ENCODE data around the gene PAX6. TPM values are rescaled to one million over a fixed set of nuclear protein-coding genes. Genes with fewer than 3 reads are reported as not detected.

PAX6 gene
- total RNA-seq, 2 donors from 2014 or later: 5.4 to 6.8 TPM

GRCh38 chr11:31845331-31845730, 34.2 kb upstream of the PAX6 start:
- peaks cover 15% of the 10 kb centered on the region for H3K27me3 Mint-ChIP-seq (ENCODE audit: insufficient read depth)
- Histone ChIP-seq H3K9me3 (ENCODE audit: control insufficient read depth, low read length) (no peaks in the 10 kb centered on the region), H3K4me1 (ENCODE audit: control insufficient read depth, insufficient read depth, low read length) (peaks cover 5% of the 10 kb centered on the region), H3K4me3 (ENCODE audit: low read length) (no peak overlapping the region), H3K27ac (ENCODE audit: low read depth, low read length) (no peak overlapping the region), H3K9ac (ENCODE audit: extremely low read depth, low read length, poor library complexity, severe bottlenecking) (no peak overlapping the region), H3K36me3 (ENCODE audit: control insufficient read depth, insufficient read depth, low read length) (no peaks in the 10 kb centered on the region), H3K27me3 (ENCODE audit: control insufficient read depth, insufficient read depth, low read length, poor library complexity, severe bottlenecking) (peaks cover 4% of the 10 kb centered on the region)
- H3K27ac Mint-ChIP-seq: no peak overlapping the region
- WGBS, 2 experiments (ENCODE audit: insufficient coverage in 1 of 2, insufficient read length in 1 of 2): 94 to 100% methylated on average over 1 of the region's 1 CpG
- no peaks in the 10 kb centered on the region for H3K36me3 Mint-ChIP-seq (ENCODE audit: low read depth)
- DNase-seq: no peak
- H3K4me1 Mint-ChIP-seq: no peaks in the 10 kb centered on the region
- TF ChIP-seq, protein P1, sequence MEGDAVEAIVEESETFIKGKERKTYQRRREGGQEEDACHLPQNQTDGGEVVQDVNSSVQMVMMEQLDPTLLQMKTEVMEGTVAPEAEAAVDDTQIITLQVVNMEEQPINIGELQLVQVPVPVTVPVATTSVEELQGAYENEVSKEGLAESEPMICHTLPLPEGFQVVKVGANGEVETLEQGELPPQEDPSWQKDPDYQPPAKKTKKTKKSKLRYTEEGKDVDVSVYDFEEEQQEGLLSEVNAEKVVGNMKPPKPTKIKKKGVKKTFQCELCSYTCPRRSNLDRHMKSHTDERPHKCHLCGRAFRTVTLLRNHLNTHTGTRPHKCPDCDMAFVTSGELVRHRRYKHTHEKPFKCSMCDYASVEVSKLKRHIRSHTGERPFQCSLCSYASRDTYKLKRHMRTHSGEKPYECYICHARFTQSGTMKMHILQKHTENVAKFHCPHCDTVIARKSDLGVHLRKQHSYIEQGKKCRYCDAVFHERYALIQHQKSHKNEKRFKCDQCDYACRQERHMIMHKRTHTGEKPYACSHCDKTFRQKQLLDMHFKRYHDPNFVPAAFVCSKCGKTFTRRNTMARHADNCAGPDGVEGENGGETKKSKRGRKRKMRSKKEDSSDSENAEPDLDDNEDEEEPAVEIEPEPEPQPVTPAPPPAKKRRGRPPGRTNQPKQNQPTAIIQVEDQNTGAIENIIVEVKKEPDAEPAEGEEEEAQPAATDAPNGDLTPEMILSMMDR (conservative IDR thresholded peaks at IDR 0.05): no peak
- no peaks in the 10 kb centered on the region for H3K9me3 Mint-ChIP-seq
- no peak overlapping the region for H3K4me3 Mint-ChIP-seq

DNA sequence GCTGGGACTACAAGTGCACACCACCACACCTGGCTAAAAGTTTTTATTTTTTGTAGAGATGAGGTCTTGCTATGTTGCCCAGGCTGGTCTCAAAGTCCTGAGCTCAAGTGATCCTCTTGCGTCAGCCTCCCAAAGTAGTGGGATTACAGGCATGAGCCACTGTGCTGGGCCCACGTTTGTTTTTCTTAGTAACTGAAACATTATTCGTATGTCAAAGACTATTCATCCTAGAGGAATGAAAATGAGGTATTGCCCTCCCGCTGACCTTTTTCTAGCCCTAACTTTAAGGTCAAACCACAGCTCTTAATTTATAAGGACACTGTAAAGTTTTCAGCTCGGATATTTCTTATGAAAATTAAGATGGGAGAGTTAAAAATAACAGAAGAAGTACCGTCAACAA, 33.2 kb upstream of the PAX6 start:
- no peak overlapping the region for H3K27ac ChIP-seq (ENCODE audit: low read depth, low read length)
- H3K4me3 ChIP-seq (ENCODE audit: low read length): no peak overlapping the region
- Mint-ChIP-seq H3K4me3 (no peak overlapping the region), H3K9me3 (no peaks in the 10 kb centered on the region), H3K27ac (no peak overlapping the region), H3K36me3 (ENCODE audit: low read depth) (no peaks in the 10 kb centered on the region), H3K27me3 (ENCODE audit: insufficient read depth) (peaks cover 23% of the 10 kb centered on the region), H3K4me1 (no peaks in the 10 kb centered on the region)
- no peak for DNase-seq
- H3K36me3 ChIP-seq (ENCODE audit: control insufficient read depth, insufficient read depth, low read length): no peaks in the 10 kb centered on the region
- H3K9ac ChIP-seq (ENCODE audit: extremely low read depth, low read length, poor library complexity, severe bottlenecking): no peak overlapping the region
- peaks cover 5% of the 10 kb centered on the region for H3K4me1 ChIP-seq (ENCODE audit: control insufficient read depth, insufficient read depth, low read length)
- no peaks in the 10 kb centered on the region for H3K9me3 ChIP-seq (ENCODE audit: control insufficient read depth, low read length)
- 50 to 61% methylated on average over 2 to 6 of the region's 6 CpGs for WGBS, 2 experiments (ENCODE audit: insufficient coverage in 1 of 2, insufficient read length in 1 of 2)
- TF ChIP-seq, protein P1 (conservative IDR thresholded peaks at IDR 0.05): no peak
- peaks cover 4% of the 10 kb centered on the region for H3K27me3 ChIP-seq (ENCODE audit: control insufficient read depth, insufficient read depth, low read length, poor library complexity, severe bottlenecking)

DNA sequence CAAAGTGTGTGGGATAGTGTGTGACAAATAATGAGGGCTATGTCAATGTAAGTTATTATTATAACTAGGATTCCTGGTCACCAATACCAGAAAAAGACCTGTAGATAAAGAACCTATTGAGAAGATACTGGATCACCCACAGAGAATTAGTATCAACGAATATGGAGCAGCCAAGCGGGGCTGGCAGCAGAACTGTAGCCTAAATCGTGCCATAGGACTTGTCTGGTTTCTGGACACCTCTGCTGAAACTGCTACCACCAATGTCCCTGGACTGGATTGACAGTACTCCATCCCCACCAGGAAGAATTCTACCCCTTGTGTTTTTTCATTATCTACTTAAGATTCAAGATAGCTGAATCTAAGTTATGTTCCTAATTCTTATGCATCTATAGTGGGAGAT, 30.3 kb upstream of the PAX6 start:
- Mint-ChIP-seq H3K9me3 (no peaks in the 10 kb centered on the region), H3K4me3 (no peak overlapping the region), H3K27ac (no peak overlapping the region), H3K4me1 (no peaks in the 10 kb centered on the region), H3K27me3 (ENCODE audit: insufficient read depth) (peaks cover 30% of the 10 kb centered on the region), H3K36me3 (ENCODE audit: low read depth) (no peaks in the 10 kb centered on the region)
- no peak overlapping the region for H3K9ac ChIP-seq (ENCODE audit: extremely low read depth, low read length, poor library complexity, severe bottlenecking)
- no peaks in the 10 kb centered on the region for H3K9me3 ChIP-seq (ENCODE audit: control insufficient read depth, low read length)
- H3K27ac ChIP-seq (ENCODE audit: low read depth, low read length): no peak overlapping the region
- TF ChIP-seq, protein P1 (conservative IDR thresholded peaks at IDR 0.05): no peak
- 93% methylated on average over 3 of the region's 3 CpGs for WGBS, 2 experiments (ENCODE audit: insufficient coverage in 1 of 2, insufficient read length in 1 of 2)
- H3K4me3 ChIP-seq (ENCODE audit: low read length): no peak overlapping the region
- no peaks in the 10 kb centered on the region for H3K36me3 ChIP-seq (ENCODE audit: control insufficient read depth, insufficient read depth, low read length)
- no peak for DNase-seq
- H3K27me3 ChIP-seq (ENCODE audit: control insufficient read depth, insufficient read depth, low read length, poor library complexity, severe bottlenecking): peaks cover 4% of the 10 kb centered on the region
- peaks cover 5% of the 10 kb centered on the region for H3K4me1 ChIP-seq (ENCODE audit: control insufficient read depth, insufficient read depth, low read length)

All from endodermal cell (in vitro differentiated cells).